GM23338 (cell line): ENCODE results near the gene ERC1. TPM values are rescaled to one million over a fixed set of nuclear protein-coding genes. Genes with fewer than 3 reads are reported as not detected.

ENCODE experiments used
- ATAC-seq: fragments of 200-7000 bp; cut with Tn5 transposase; 3 replicates; pipeline ENCODE4 v1.9.1; 2020
- DNase-seq: peaks from one replicate; pipeline ENCODE4 v3.0.0-alpha.2; 2015; ENCODE audit warnings: low spot score
- H2AFZ ChIP-seq: fragments of 200-600 bp; sonication (generic); 2 replicates; pipeline ENCODE4 v1.8.0; 2016; ENCODE audit warnings: antibody characterized with exemption, mild to moderate bottlenecking, moderate library complexity
- H3F3A ChIP-seq: fragments of 200-600 bp; sonication (generic); replicated peaks from 2 replicates; pipeline ENCODE4 v1.8.0; 2017; ENCODE audit warnings: antibody characterized with exemption, mixed run types, low read depth
- H3K27ac ChIP-seq: fragments of 200-600 bp; sonication (generic); 2 replicates; pipeline ENCODE4 v1.6.1; 2016; ENCODE audit warnings: low read depth
- H3K27me3 ChIP-seq: fragments of 200-600 bp; sonication (generic); 2 replicates; pipeline ENCODE4 v1.8.0; 2016; ENCODE audit warnings: mild to moderate bottlenecking, mixed run types, moderate library complexity; ENCODE audit not compliant: insufficient read depth
- H3K36me3 ChIP-seq: fragments of 200-600 bp; sonication (generic); 2 replicates; pipeline ENCODE4 v1.8.0; 2016; ENCODE audit warnings: mild to moderate bottlenecking; ENCODE audit not compliant: insufficient read depth
- H3K4me1 ChIP-seq: fragments of 200-600 bp; sonication (generic); 2 replicates; pipeline ENCODE4 v1.8.0; 2016; ENCODE audit warnings: mild to moderate bottlenecking, moderate library complexity; ENCODE audit not compliant: insufficient read depth
- H3K4me2 ChIP-seq: fragments of 200-600 bp; sonication (generic); 2 replicates; pipeline ENCODE4 v1.7.1; 2017; ENCODE audit warnings: mixed run types
- H3K4me3 ChIP-seq: fragments of 200-600 bp; sonication (generic); 2 replicates; pipeline ENCODE4 v1.6.1; 2016; ENCODE audit warnings: mixed run types
- H3K79me2 ChIP-seq: fragments of 200-600 bp; sonication (generic); replicated peaks from 2 replicates; pipeline ENCODE4 v1.8.0; 2017; ENCODE audit warnings: mild to moderate bottlenecking; ENCODE audit not compliant: insufficient read depth
- H3K9me2 ChIP-seq: fragments of 200-600 bp; sonication (generic); 2 replicates; pipeline ENCODE4 v1.8.0; 2017; ENCODE audit not compliant: insufficient read depth
- H4K20me1 ChIP-seq: fragments of 200-600 bp; sonication (generic); replicated peaks from 2 replicates; pipeline ENCODE4 v1.8.0; 2017; ENCODE audit warnings: mild to moderate bottlenecking; ENCODE audit not compliant: insufficient read depth
- H3K27ac Mint-ChIP-seq: 2 replicates; pipeline ENCODE4 v1.8.0; 2020; ENCODE audit warnings: inconsistent platforms, mild to moderate bottlenecking, moderate library complexity, mixed read lengths
- H3K27me3 Mint-ChIP-seq: 3 replicates; pipeline ENCODE4 v1.8.0; 2022; ENCODE audit warnings: low read depth, mild to moderate bottlenecking, moderate library complexity, mixed read lengths, inconsistent platforms; ENCODE audit not compliant: insufficient read depth, poor library complexity
- H3K36me3 Mint-ChIP-seq: 3 replicates; pipeline ENCODE4 v1.8.0; 2021; ENCODE audit warnings: low read depth, mild to moderate bottlenecking, inconsistent platforms, moderate library complexity, mixed read lengths
- H3K4me1 Mint-ChIP-seq: 3 replicates; pipeline ENCODE4 v1.8.0; 2020; ENCODE audit warnings: mild to moderate bottlenecking, inconsistent platforms, mixed read lengths
- H3K4me3 Mint-ChIP-seq: 3 replicates; pipeline ENCODE4 v1.8.0; 2021; ENCODE audit warnings: moderate library complexity, mild to moderate bottlenecking, inconsistent platforms, mixed read lengths
- H3K9me3 Mint-ChIP-seq: 3 replicates; pipeline ENCODE4 v1.8.0; 2020; ENCODE audit warnings: moderate library complexity, mild to moderate bottlenecking, inconsistent platforms, mixed read lengths
- CREB1 ChIP-seq: fragments of 250-450 bp; sonication (Bioruptor Pico); IDR thresholded peaks from 2 replicates; pipeline ENCODE4 v1.5.0; 2020; ENCODE audit warnings: low read depth, mild to moderate bottlenecking, moderate library complexity
- CTCF ChIP-seq, 2 experiments: fragments of 200-600 bp in 1 of 2; sonication (generic) in 1 of 2; conservative IDR thresholded peaks; 2 replicates each; pipeline versions ENCODE4 v1.5.1 to v1.6.1; 2016 to 2017; ENCODE audit warnings: antibody characterized with exemption in 2 of 2, low read depth in 2 of 2, mild to moderate bottlenecking in 2 of 2, moderate library complexity in 1 of 2
- ETS1 ChIP-seq: IDR thresholded peaks from 2 replicates; pipeline ENCODE4 v1.6.1; 2016; ENCODE audit warnings: antibody characterized with exemption
- EZH2 ChIP-seq: fragments of 200-600 bp; sonication (generic); IDR thresholded peaks from one replicate; pipeline ENCODE4 v1.8.0; 2017; ENCODE audit warnings: antibody characterized with exemption, mild to moderate bottlenecking, low read depth; ENCODE audit not compliant: unreplicated experiment
- EZH2phosphoT487 ChIP-seq: fragments of 200-600 bp; sonication (generic); IDR thresholded peaks from one replicate; pipeline ENCODE4 v1.8.1; 2018; ENCODE audit warnings: antibody characterized with exemption; ENCODE audit not compliant: unreplicated experiment
- JUNB ChIP-seq: IDR thresholded peaks from one replicate; pipeline ENCODE4 v1.6.1; 2016; ENCODE audit warnings: antibody characterized with exemption; ENCODE audit not compliant: unreplicated experiment
- NANOG ChIP-seq: IDR thresholded peaks from 2 replicates; pipeline ENCODE4 v1.6.1; 2016; ENCODE audit warnings: antibody characterized with exemption, borderline replicate concordance
- POLR2AphosphoS5 ChIP-seq: IDR thresholded peaks from 2 replicates; pipeline ENCODE4 v1.6.1; 2016; ENCODE audit warnings: antibody characterized with exemption, low read depth
- REST ChIP-seq: IDR thresholded peaks from one replicate; pipeline ENCODE4 v1.6.1; 2018; ENCODE audit warnings: antibody characterized with exemption; ENCODE audit not compliant: unreplicated experiment
- STAT1 ChIP-seq: IDR thresholded peaks from one replicate; pipeline ENCODE4 v1.6.1; 2016; ENCODE audit warnings: antibody characterized with exemption; ENCODE audit not compliant: unreplicated experiment
- ZNF114 ChIP-seq: fragments of 250-450 bp; sonication (Bioruptor Pico); IDR thresholded peaks from 2 replicates; pipeline ENCODE4 v1.5.0; 2020; ENCODE audit warnings: mild to moderate bottlenecking, moderate library complexity
- ZNF331 ChIP-seq: fragments of 250-450 bp; sonication (Bioruptor Pico); IDR thresholded peaks from 2 replicates; pipeline ENCODE4 v1.5.0; 2020; ENCODE audit warnings: low read depth, mild to moderate bottlenecking, moderate library complexity
- ZNF462 ChIP-seq: fragments of 250-450 bp; sonication (Bioruptor Pico); IDR thresholded peaks from 2 replicates; pipeline ENCODE4 v1.5.0; 2020; ENCODE audit warnings: mild to moderate bottlenecking, moderate library complexity
- polyA plus RNA-seq: library from polyadenylated mRNA; unstranded; fragments of >200 nt; fragmentation: Nextera tagmentation; extraction: Ambion mirVana; gene quantifications from 2 replicates; pipeline ENCODE4 v1.2.1, GENCODE V29; 2016
- total RNA-seq: library from RNA; depleted of rRNA; stranded (reverse); fragments of >200 nt; shearing (Covaris generic); gene quantifications from 2 replicates; pipeline ENCODE4 v1.2.3, GENCODE V29; 2014

Gene ERC1
- total and polyA plus RNA-seq, 2 experiments from 2014 or later: 28.1 to 35.3 TPM

- peaks cover 45% of the 10 kb centered on the region for H3K36me3 Mint-ChIP-seq
- no peaks in the 10 kb centered on the region for H3K27me3 ChIP-seq
- peaks cover 46% of the 10 kb centered on the region for H3K9me3 Mint-ChIP-seq
- ATAC-seq (no peak), DNase-seq (no peak)
- H3K27me3 Mint-ChIP-seq: no peaks in the 10 kb centered on the region
- peaks cover 90% of the 10 kb centered on the region for H3K79me2 ChIP-seq
- no peak overlapping the region for H2AFZ ChIP-seq
- no peak overlapping the region for H3K4me2 ChIP-seq
- H3F3A ChIP-seq: no peaks in the 10 kb centered on the region
- no peaks in the 10 kb centered on the region for H3K36me3 ChIP-seq
- H3K4me1 ChIP-seq: no peaks in the 10 kb centered on the region
- no peaks in the 10 kb centered on the region for H4K20me1 ChIP-seq
- H3K27ac Mint-ChIP-seq: no peak overlapping the region
- no peak overlapping the region for H3K4me3 ChIP-seq
- H3K27ac ChIP-seq: no peak overlapping the region
- no peaks in the 10 kb centered on the region for H3K4me1 Mint-ChIP-seq
- no peak overlapping the region for H3K4me3 Mint-ChIP-seq
- TF ChIP-seq POLR2AphosphoS5 (no peak), ZNF331 (CRISPR knock-in tag) (no peak), EZH2phosphoT487 (no peak), STAT1 (no peak), ZNF114 (no peak), ZNF462 (CRISPR knock-in tag) (no peak), CTCF (conservative IDR thresholded peaks at IDR 0.05; ENCODE audit: low read depth in 2 of 2) (no peak), EZH2 (no peak), ETS1 (no peak), NANOG (no peak), CREB1 (no peak), REST (no peak), JUNB (no peak)
- no peaks in the 10 kb centered on the region for H3K9me2 ChIP-seq
Measured at GRCh38 chr12:1063852-1064251, 72.8 kb downstream of the ERC1 start.
